ENCODE data around the gene GAB1.

GAB1 gene

GRCh38 chr4:143337600-143338287 lies 1.1 kb downstream of the GAB1 start:
- TF ChIP-seq, protein P1, sequence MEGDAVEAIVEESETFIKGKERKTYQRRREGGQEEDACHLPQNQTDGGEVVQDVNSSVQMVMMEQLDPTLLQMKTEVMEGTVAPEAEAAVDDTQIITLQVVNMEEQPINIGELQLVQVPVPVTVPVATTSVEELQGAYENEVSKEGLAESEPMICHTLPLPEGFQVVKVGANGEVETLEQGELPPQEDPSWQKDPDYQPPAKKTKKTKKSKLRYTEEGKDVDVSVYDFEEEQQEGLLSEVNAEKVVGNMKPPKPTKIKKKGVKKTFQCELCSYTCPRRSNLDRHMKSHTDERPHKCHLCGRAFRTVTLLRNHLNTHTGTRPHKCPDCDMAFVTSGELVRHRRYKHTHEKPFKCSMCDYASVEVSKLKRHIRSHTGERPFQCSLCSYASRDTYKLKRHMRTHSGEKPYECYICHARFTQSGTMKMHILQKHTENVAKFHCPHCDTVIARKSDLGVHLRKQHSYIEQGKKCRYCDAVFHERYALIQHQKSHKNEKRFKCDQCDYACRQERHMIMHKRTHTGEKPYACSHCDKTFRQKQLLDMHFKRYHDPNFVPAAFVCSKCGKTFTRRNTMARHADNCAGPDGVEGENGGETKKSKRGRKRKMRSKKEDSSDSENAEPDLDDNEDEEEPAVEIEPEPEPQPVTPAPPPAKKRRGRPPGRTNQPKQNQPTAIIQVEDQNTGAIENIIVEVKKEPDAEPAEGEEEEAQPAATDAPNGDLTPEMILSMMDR (IDR thresholded peaks at IDR 0.05; ENCODE audit: control insufficient read depth, extremely low read depth, insufficient read depth) = no peak
- no peak for DNase-seq (ENCODE audit: low read depth)
- H3K4me3 ChIP-seq (ENCODE audit: low read depth, low read length) = no peak overlapping the region

GRCh38 chr4:143338313-143338712 lies 1.6 kb downstream of the GAB1 start:
- TF ChIP-seq, protein P1 (IDR thresholded peaks at IDR 0.05; ENCODE audit: control insufficient read depth, extremely low read depth, insufficient read depth) = no peak
- DNase-seq (ENCODE audit: low read depth) = no peak
- H3K4me3 ChIP-seq (ENCODE audit: low read depth, low read length) = no peak overlapping the region

- TF ChIP-seq, protein P1 (IDR thresholded peaks at IDR 0.05; ENCODE audit: control insufficient read depth, extremely low read depth, insufficient read depth) = no peak
- H3K4me3 ChIP-seq (ENCODE audit: low read depth, low read length) = no peak overlapping the region
- DNase-seq (ENCODE audit: low read depth) = no peak
Observed at GRCh38 chr4:143339497-143339896, 2.8 kb downstream of the GAB1 start.

DNA sequence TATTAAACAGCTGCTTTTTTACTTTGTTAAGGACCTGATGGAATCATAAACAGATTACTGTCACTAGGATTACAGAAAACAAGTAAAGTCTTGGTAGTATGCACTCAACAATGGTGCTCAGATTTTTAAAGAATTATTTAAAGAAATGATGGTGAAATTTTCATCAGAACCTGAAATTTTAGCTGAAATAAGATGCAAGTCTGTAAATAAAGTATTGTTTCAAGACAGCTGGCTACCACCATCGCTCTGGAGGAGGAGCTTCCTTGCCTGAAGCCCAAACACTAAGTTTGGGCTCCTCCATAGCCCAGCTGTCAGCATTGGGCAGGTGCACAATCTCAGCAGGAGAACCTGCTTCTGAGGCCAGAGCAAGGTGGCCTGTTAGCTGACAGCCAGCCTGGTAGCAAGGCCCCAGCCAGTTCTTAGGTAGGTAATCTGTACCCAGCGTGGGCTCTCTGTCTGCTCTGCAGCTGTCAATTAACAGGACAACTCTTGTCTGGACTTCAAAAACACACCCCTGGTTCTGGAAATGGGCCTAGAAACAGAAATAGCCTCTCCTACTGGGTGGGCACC lies 4.6 kb downstream of the GAB1 start:
- no peak overlapping the region for H3K4me3 ChIP-seq (ENCODE audit: low read depth, low read length)
- no peak for DNase-seq (ENCODE audit: low read depth)
- TF ChIP-seq, protein P1 (IDR thresholded peaks at IDR 0.05; ENCODE audit: control insufficient read depth, extremely low read depth, insufficient read depth) = no peak

DNA sequence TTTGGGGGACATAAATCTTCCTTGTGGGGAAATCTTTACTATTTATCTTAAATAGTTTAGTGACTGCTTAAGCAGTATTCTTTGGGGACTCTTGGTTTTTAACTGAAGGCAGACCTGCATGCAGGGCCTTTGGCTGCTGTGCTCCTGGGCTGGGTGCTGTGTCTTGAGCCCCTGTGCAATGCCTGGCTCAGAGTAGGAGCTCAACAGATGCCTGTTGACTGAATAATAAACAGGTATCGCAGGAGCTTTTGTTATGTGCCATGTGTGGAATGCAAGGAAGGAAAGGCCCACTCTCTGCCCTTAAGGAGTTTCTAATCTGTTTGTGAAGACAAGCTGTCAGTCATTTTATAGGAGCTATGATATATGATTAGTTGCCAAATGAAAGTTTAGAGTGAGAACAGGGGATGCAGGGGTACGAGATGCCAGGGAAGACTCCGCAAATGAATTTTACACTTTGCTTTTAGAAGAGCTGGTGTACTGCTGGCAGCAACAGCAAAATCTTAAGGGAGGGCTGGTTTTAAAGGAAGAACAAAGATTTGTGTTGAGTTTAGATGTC lies 6.7 kb downstream of the GAB1 start:
- no peak overlapping the region for H3K4me3 ChIP-seq (ENCODE audit: low read depth, low read length)
- TF ChIP-seq, protein P1 (IDR thresholded peaks at IDR 0.05; ENCODE audit: control insufficient read depth, extremely low read depth, insufficient read depth) = no peak
- DNase-seq (ENCODE audit: low read depth) = no peak

GRCh38 chr4:143344041-143344440 lies 7.4 kb downstream of the GAB1 start:
- no peak overlapping the region for H3K4me3 ChIP-seq (ENCODE audit: low read depth, low read length)
- DNase-seq (ENCODE audit: low read depth) = no peak
- TF ChIP-seq, protein P1 (IDR thresholded peaks at IDR 0.05; ENCODE audit: control insufficient read depth, extremely low read depth, insufficient read depth) = no peak

All from LNCaP clone FGC (cell line).